ENCODE results near the gene CFAP107. TPM values are rescaled to one million over a fixed set of nuclear protein-coding genes. Genes with fewer than 3 reads are reported as not detected.

CFAP107 gene
- total RNA-seq, 1 donor from 2014 or later = not detected

GRCh38 chr1:12756768-12757413 lies 10.9 kb downstream of the CFAP107 start:
- TF ChIP-seq CTCF (IDR thresholded peaks at IDR 0.05) = no peak
- intact Hi-C loops (cut with DNase I) = no loop called here
- H3K4me3 ChIP-seq = no peak overlapping the region
- H3K9me3 ChIP-seq = no peaks in the 10 kb centered on the region
- no peak overlapping the region for H3K27ac ChIP-seq
- H3K36me3 ChIP-seq = no peaks in the 10 kb centered on the region
- DNase-seq (ENCODE audit: low spot score in 2 of 2) = no peak
- no peaks in the 10 kb centered on the region for H3K27me3 ChIP-seq
- H3K4me1 ChIP-seq = no peaks in the 10 kb centered on the region

DNA sequence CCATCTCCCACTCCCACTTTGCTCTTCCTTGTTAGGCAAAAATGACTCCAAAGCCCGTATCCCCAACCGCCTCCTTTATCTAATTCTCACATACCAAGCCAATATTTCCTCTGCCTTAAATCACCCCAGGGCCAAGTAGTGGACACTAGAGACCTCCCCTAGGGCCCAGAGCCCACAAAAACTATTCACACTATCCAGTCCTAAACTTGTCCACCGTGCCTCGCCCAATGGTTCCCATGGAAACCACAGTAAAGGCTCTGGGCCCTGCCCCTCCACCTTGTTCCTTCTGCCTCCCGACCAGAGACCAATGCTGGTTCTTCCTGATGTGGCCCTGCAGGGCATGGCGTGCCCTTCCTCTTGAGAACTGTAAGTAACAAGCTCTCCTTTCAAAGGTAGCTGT lies 11.8 kb downstream of the CFAP107 start:
- intact Hi-C loops (cut with DNase I) = no loop called here
- Histone ChIP-seq H3K27me3 (no peaks in the 10 kb centered on the region), H3K36me3 (no peaks in the 10 kb centered on the region), H3K4me1 (no peaks in the 10 kb centered on the region), H3K9me3 (no peaks in the 10 kb centered on the region), H3K4me3 (no peak overlapping the region), H3K27ac (no peak overlapping the region)
- no peak for DNase-seq (ENCODE audit: low spot score in 2 of 2)
- TF ChIP-seq CTCF (IDR thresholded peaks at IDR 0.05) = no peak

GRCh38 chr1:12760256-12760795 lies 14.3 kb downstream of the CFAP107 start:
- TF ChIP-seq CTCF (IDR thresholded peaks at IDR 0.05) = no peak
- Histone ChIP-seq H3K27me3 (no peaks in the 10 kb centered on the region), H3K9me3 (no peaks in the 10 kb centered on the region), H3K4me1 (no peaks in the 10 kb centered on the region), H3K27ac (no peak overlapping the region), H3K36me3 (no peaks in the 10 kb centered on the region), H3K4me3 (no peak overlapping the region)
- no peak for DNase-seq (ENCODE audit: low spot score in 2 of 2)
- intact Hi-C loops (cut with DNase I) = no loop called here

DNA sequence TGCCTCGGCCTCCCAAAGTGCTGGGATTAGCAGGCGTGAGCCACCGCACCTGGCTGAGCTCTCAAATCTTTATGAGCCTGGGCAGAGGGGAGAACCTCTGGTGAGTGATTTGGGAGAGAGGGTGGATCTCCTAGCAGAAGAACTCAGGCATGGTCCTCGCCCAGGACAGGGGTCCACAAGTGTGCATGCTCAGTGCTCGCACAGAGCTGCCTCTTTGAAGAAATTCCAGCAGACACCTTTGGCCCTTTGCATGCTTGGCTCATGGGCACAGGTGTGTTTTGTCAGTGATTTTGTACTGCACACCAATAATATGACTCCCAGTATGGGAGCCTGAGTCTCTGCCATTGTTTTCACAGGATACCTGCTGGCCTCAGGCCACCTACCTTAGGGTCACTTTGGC lies 15.8 kb downstream of the CFAP107 start:
- no peaks in the 10 kb centered on the region for H3K27me3 ChIP-seq
- TF ChIP-seq CTCF (IDR thresholded peaks at IDR 0.05) = no peak
- H3K36me3 ChIP-seq = no peaks in the 10 kb centered on the region
- H3K9me3 ChIP-seq = no peaks in the 10 kb centered on the region
- intact Hi-C loops (cut with DNase I) = no loop called here
- H3K27ac ChIP-seq = no peak overlapping the region
- H3K4me3 ChIP-seq = no peak overlapping the region
- H3K4me1 ChIP-seq = no peaks in the 10 kb centered on the region
- DNase-seq (ENCODE audit: low spot score in 2 of 2) = no peak

- no peak overlapping the region for H3K27ac ChIP-seq
- H3K4me3 ChIP-seq = no peak overlapping the region
- intact Hi-C loops (cut with DNase I) = no loop called here
- no peaks in the 10 kb centered on the region for H3K36me3 ChIP-seq
- no peaks in the 10 kb centered on the region for H3K4me1 ChIP-seq
- no peaks in the 10 kb centered on the region for H3K27me3 ChIP-seq
- DNase-seq (ENCODE audit: low spot score in 2 of 2) = no peak
- TF ChIP-seq CTCF (IDR thresholded peaks at IDR 0.05) = no peak
- no peaks in the 10 kb centered on the region for H3K9me3 ChIP-seq
Measured at GRCh38 chr1:12762766-12763165, 16.8 kb downstream of the CFAP107 start.

Data from ascending aorta (tissue), 2 donors.